ENCODE measurements around the gene POLR3GL.
"Not testable (repeated sequence)": the region's sequence is repeated elsewhere in the genome, so short reads cannot be mapped to it uniquely, and the experiment has no call there.

Gene POLR3GL

DNA sequence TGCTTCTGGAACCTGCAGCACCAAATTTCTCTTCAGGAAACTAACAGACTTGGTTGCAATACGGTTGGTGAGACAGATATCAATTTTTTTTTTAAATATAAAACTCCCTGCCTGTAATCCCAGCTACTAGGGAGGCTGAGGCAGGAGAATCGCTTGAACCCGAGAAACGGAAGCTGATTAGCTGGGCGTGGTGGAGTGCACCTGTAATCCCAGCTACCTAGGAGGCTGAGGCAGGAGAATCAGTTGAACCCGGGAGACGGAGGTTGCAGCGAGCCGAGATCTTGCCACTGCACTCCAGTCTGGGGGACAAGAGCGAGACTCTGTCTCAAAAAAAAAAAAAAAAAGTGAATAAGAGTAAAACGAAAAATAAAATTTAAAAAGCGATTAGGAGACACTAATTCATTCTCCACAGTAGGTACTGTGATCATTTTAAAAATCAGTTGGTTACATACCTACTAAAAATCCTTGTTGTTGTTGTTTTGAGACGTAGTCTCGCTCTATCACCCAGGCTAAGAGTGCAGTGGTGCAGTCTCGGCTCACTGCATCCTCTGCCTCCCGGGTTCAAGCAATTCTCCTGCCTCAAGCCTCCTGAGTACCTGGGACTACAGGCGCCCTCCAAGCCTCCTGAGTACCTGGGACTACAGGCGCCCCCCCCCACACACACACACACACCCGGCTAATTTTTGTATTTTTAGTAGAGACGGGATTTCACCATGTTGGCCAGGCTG lies 36.4 kb upstream of the POLR3GL start:
- no peak for DNase-seq (ENCODE audit: low read depth, low spot score)
- POLR2A ChIA-PET: interaction anchor here (0.6 to 1.7 kb wide), 9 partner anchors 9 to 124 kb away, joined by 3 to 8 read pairs (median 4); partner anchors contain the start of genes LIX1L, PEX11B and PIAS3
- peak overlapping the region; percentile 87 for H3K4me3 ChIP-seq (ENCODE audit: low read depth, low read length)
- TF ChIP-seq, protein P1, sequence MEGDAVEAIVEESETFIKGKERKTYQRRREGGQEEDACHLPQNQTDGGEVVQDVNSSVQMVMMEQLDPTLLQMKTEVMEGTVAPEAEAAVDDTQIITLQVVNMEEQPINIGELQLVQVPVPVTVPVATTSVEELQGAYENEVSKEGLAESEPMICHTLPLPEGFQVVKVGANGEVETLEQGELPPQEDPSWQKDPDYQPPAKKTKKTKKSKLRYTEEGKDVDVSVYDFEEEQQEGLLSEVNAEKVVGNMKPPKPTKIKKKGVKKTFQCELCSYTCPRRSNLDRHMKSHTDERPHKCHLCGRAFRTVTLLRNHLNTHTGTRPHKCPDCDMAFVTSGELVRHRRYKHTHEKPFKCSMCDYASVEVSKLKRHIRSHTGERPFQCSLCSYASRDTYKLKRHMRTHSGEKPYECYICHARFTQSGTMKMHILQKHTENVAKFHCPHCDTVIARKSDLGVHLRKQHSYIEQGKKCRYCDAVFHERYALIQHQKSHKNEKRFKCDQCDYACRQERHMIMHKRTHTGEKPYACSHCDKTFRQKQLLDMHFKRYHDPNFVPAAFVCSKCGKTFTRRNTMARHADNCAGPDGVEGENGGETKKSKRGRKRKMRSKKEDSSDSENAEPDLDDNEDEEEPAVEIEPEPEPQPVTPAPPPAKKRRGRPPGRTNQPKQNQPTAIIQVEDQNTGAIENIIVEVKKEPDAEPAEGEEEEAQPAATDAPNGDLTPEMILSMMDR (IDR thresholded peaks at IDR 0.05; ENCODE audit: insufficient read depth, low read length, missing control alignments): no peak
- CTCF ChIA-PET: interaction anchor here (0.6 to 3.8 kb wide), 16 partner anchors 9 to 88 kb away, joined by 3 to 33 read pairs (median 5); partner anchors contain the start of genes ANKRD34A, ITGA10, LIX1L and NUDT17

GRCh38 chr1:145932522-145933009 lies 31.9 kb upstream of the POLR3GL start:
- DNase-seq (ENCODE audit: low read depth, low spot score); POLR2A ChIA-PET; H3K4me3 ChIP-seq (ENCODE audit: low read depth, low read length): not testable (repeated sequence)
- CTCF ChIA-PET: interaction anchor here (1.1 to 2.2 kb wide), 2 partner anchors 13 to 23 kb away, joined by 4 to 5 read pairs; partner anchors contain the start of genes ITGA10 and PEX11B

DNA sequence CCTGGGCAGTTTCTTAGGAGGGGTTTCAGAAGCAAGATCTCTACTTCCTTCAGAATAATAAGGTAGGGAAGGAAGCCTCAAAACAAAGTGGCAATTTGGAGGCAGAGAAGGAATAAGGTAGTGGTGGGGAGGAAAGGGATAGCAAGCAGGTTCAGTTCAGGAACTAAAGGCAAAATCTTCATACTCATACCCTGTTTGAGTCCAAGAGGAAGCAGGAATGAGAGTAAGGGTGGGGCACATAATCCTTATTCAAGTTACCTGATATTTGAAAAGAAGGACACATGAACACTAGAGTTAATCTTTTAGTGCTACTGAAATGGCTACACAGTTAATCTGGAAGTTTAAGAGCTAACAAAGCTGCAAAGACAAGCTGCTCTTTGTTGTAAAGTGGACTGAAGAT lies 28.8 kb upstream of the POLR3GL start:
- ChIA-PET CTCF (interaction anchor here (0.9 to 1.9 kb wide), 3 partner anchors 8 to 44 kb away, joined by 4 to 6 read pairs (median 4); partner anchors contain the start of genes ITGA10 and RBM8A), POLR2A (interaction anchor here (0.7 to 1.3 kb wide), 2 partner anchors 19 to 22 kb away, joined by 4 read pairs; partner anchors contain the start of gene LIX1L)

GRCh38 chr1:145936247-145936646 lies 28.2 kb upstream of the POLR3GL start:
- POLR2A ChIA-PET: interaction anchor here (0.7 to 1.3 kb wide), 2 partner anchors 19 to 22 kb away, joined by 4 read pairs; partner anchors contain the start of gene LIX1L

More for the DNA sequence above, 28.8 kb upstream of the POLR3GL start:
- H3K4me3 ChIP-seq (ENCODE audit: low read depth, low read length): no peak overlapping the region
- no peak for DNase-seq (ENCODE audit: low read depth, low spot score)
- TF ChIP-seq, protein P1 (IDR thresholded peaks at IDR 0.05; ENCODE audit: insufficient read depth, low read length, missing control alignments): no peak

DNA sequence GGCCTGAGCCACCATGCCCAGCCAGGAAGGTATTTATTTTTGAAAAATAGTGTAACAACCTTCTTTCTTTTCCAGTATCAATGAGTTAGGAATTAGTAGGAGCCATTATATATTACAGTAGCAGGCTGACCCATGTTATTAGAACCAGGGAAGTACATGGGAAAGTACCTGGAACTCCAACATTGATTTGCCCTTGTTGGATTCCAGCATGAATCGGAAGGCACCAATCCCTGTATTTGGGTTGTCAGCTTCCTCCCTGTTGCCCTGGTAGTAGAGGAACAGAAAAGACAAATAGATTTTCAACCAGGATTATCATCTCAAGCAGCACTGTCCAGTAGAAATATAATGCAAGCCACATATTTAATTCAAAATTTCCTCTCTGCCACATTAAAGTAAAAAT lies 27.1 kb upstream of the POLR3GL start:
- TF ChIP-seq, protein P1 (IDR thresholded peaks at IDR 0.05; ENCODE audit: insufficient read depth, low read length, missing control alignments): no peak
- POLR2A ChIA-PET: no interaction called here
- no peak for DNase-seq (ENCODE audit: low read depth, low spot score)
- CTCF ChIA-PET: interaction anchor here (0.8 to 1.9 kb wide), 2 partner anchors 10 to 24 kb away, joined by 3 to 6 read pairs; partner anchors contain the start of gene RBM8A
- no peak overlapping the region for H3K4me3 ChIP-seq (ENCODE audit: low read depth, low read length)

More at GRCh38 chr1:145936247-145936646, 28.2 kb upstream of the POLR3GL start:
- TF ChIP-seq, protein P1 (IDR thresholded peaks at IDR 0.05; ENCODE audit: insufficient read depth, low read length, missing control alignments): no peak
- no peak for DNase-seq (ENCODE audit: low read depth, low spot score)
- H3K4me3 ChIP-seq (ENCODE audit: low read depth, low read length): no peak overlapping the region
- CTCF ChIA-PET: interaction anchor here (0.9 to 1.9 kb wide), 3 partner anchors 9 to 45 kb away, joined by 4 to 6 read pairs (median 4); partner anchors contain the start of genes ITGA10 and RBM8A

- TF ChIP-seq, protein P1 (IDR thresholded peaks at IDR 0.05; ENCODE audit: insufficient read depth, low read length, missing control alignments): no peak
- H3K4me3 ChIP-seq (ENCODE audit: low read depth, low read length): no peak overlapping the region
- POLR2A ChIA-PET: interaction anchor here (1.2 kb wide), 2 partner anchors 13 to 15 kb away, joined by 3 to 4 read pairs; partner anchors contain the start of gene RBM8A
- DNase-seq (ENCODE audit: low read depth, low spot score): no peak
- CTCF ChIA-PET: interaction anchor here (0.7 to 1.4 kb wide), 5 partner anchors 12 to 51 kb away, joined by 3 to 5 read pairs (median 4); no protein-coding TSS in a partner anchor
These were observed 22.1 kb upstream of the POLR3GL start for GRCh38 chr1:145942405-145942804.
